NCI-H460 (cell line): Measurements from ENCODE around the gene MLYCD. TPM values are rescaled to one million over a fixed set of nuclear protein-coding genes. Genes with fewer than 3 reads are reported as not detected.
"Not testable (repeated sequence)": the region's sequence is repeated elsewhere in the genome, so short reads cannot be mapped to it uniquely, and the experiment has no call there.

Experiments
- DNase-seq: peaks from one replicate; pipeline ENCODE4 v3.0.0-alpha.2; 2016; ENCODE audit warnings: low read depth; ENCODE audit errors: extremely low read depth
- total RNA-seq: library from RNA; depleted of rRNA; stranded (reverse); fragments of >200 nt; shearing (Covaris generic); gene quantifications from 2 replicates; pipeline ENCODE4 v1.2.3, GENCODE V29; 2014

Gene MLYCD
- total RNA-seq, 1 experiment from 2014 or later: 1.6 TPM

DNA sequence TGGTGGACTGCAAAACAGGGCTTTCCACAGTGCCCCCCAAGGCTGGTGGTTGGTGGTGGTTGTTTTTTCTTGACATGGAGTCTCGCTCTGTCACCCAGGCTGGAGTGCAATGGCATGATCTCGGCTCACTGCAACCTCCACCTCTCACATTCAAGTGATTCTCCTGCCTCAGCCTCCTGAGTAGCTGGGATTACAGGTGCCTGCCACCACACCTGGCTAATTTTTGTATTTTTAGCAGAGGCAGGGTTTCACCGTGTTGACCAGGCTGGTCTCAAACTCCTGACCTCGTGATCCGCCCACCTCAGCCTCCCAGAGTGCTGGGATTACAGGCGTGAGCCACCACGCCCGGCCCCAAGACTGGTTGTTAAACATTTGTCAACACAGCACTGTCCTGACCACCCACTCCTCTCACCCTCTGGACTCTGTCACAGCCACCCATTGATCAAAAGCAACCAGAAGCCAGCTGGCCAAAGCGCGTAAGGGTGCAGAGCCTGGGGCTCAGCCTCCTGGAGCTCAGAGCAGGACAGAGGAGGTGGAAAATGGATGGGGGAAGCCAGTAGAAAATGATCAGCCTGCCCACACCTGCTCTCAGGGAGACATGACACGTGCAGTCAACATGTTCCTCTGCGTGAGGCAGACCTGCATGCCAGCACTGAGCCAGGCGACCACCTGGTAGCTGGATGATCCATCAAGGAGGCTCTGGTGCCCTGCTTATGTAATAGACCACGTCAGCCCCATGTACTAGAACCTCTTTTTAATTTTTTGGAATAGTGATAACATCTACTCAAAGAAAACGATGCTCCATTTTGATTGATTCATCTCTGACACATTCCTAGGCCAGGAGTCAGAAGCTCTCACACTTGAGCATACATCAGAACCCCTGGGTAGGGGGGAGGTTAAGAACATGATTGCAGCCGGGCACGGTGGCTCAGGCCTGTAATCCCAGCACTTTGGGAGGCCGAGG, 39.3 kb downstream of the MLYCD start:
- DNase-seq: no peak

DNA sequence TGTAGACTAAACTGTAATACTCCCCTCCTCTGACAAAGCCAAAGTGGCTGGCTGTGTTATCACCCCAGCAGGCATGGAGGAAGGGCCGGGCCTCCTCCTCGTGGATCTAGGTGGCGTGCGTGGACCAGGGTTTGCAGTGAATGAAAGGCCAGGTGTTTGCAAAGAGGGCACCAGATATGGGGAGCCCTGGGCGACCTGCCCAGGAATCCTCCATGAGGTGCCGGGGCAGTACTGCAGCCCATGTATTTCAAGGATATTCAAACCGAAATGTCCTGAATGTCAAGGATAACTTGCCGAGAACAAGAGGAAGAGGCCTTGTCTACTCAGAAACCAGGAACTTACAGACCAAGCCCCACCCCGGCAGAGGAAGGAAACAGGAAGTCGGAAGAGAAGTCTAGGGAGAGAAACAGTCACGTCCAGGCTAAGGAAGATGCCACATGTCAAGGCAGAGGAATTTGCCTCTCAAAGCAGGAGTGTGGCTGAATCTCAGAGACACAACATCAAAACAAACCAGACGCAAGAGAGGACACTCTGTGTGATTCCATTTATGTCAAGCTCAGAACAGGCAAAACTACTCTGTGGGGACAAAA, 40.4 kb downstream of the MLYCD start:
- DNase-seq: no peak

DNA sequence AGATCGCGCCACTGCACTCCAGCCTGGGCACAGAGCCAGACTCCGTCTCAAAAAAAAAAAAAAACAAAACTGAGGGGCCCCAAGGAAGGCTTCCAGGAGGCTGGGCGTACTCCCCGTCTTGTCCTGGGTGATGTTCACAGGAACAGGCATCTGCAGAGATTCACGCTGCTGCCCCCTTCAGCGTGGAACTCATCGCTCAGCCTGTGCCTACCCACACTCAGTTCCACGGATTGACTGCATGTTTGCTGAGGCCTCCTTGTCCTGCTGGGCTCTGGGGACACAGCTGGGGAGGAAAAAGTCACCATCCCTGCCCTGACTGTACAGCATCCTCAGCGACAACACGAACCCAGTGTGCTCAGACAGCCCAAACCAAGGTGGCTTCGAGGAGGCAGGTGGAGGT, 41.2 kb downstream of the MLYCD start:
- no peak for DNase-seq

DNA sequence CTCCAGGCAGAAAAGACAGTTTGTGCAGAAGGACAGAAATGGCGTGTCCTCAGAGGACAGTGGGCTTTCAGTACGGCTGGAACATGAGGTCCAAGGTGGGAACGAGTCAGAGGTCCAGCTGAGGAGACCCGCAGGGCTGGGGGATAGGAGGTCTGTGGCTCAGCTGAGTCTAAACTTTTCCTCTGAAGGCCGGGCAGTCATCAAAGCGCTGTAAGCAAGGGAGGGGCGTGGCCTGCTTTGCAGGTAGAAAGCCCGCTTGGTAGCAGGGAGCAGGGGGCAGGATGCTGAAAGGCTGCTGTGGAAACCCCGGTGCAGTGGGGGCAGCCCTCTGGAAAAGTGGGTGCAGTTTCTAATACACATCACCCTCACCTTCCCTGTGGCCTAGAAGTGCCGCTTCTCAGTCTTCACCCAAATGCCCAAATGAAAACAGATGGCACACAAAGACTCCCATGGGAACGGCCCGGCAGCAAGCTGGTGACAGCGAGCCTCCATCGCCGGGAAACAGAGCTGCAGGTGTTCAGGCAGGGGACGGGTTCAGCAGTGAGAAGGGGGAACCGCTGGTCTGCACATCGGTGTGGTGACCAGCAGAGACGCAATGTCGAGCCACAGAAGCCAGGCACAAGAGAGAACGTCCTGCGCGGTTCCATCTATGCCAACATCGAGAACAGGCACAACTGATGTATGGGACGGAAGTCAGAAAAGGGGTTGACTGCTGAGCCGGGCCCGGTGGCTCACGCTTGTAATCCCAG, 41.9 kb downstream of the MLYCD start:
- no peak for DNase-seq

DNA sequence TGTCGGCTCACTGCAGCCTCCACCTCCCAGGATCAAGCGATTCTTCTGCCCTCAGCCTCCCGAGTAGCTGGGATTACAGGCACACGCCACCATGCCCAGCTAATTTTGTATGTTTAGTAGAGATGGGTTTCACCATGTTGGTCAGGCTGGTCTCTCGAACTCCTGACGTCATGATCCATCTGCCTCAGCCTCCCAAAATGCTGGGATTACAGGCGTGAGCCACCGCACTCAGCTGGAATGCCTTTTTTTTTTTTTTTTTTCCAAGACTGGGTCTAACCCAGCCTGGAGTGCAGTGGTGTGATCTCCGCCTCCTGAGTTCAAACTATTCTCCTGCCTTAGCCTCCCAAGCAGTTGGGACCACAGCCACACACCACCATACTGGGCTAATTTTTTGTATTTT, 42.6 kb downstream of the MLYCD start:
- DNase-seq: not testable (repeated sequence)

DNA sequence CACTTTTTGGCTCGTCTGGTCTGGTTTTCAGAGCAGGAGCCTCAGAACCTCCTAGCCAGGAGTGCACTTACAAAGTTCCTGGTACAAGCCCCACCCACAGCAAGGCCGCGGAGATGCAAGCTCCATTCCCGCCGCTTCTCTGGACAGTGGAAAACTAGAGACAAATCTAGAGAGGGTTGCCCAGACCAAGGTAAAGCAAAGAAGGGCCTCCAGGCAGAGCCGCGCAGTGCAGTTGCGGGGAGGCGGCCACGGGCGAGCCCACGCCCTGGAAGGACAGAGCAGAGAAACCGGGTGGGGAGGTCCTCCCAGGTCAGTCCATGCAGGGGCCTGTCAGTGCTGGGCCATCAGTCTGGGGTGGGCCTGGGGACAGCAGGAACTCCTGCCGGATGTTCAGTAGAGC, 43.2 kb downstream of the MLYCD start:
- no peak for DNase-seq

DNA sequence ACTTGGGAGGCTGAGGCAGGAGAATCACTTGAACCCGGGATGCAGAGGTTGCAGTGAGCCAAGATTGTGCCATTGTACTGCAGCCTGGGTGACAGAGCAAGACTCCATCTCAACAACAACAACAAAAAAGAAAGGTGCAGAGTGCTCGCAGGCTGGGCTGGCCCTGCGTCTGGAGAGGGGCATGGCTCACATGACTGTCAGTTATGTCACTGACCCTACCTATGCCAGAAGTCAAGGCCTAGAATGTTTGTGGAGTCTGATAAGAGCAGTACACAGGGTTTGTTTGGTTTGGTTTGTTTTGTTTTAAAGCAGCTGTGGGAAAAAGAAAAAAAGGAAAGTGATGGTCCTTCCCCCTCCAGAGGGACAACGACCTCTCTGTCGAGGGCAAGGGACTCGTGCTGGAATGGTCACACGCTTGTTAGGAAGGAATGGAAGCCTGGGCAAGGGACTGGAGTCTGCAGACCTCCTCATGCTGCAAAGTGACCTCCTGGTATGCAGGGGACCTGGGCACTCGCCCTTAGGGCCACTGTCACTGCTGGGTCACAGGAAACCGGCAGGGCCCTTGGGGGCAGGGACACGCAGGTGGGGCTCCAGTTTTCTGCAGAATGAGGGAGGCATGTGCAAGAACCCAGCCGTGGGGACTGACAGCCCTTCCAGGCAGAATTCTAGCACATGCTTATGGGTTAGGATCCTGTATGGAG, 44.0 kb downstream of the MLYCD start:
- DNase-seq: no peak

DNA sequence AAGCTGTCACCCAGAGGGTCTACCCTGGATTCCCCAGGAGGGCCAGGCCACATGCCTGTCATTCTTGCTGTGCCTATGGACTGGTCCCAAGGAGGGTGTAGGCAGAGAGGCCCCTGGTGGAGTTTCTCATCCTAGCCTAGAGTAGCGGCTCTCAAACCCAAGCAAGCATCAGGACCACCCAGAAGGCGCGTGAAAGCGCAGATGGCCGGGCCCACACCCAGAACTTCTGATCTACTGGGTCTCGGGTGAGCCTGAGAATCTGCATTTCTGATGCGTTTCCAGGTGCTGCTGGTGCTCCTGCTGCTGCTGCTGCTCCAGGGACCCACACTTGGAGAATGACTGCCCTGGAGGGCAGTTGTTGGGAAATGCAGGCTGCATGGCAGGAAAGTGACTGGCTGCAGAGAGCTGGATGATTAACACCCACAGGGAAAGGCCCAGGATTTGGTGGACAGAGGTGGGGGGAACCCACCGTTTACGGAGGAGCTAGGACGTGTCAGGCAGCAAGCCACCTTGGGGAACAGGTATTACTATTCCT, 44.7 kb downstream of the MLYCD start:
- no peak for DNase-seq

DNA sequence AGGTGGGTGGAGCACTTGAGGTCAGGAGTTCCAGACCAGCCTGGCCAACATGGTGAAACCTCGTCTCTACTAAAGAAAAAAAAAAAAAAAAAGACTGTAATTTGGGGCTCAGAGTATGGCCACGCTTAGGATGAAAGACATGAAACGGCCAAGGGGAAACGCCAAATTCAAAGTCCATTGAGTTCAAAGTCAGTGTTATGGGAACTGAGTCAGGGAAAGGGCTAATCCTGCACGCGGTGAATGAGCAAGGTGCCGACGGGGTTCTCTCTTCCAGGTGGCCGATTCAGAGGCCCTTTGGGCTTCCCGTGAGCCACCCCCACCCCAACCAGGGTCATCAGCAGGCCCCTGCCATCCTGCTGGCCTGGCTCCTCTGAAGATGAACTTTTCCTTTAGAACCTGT, 46.7 kb downstream of the MLYCD start:
- no peak for DNase-seq

DNA sequence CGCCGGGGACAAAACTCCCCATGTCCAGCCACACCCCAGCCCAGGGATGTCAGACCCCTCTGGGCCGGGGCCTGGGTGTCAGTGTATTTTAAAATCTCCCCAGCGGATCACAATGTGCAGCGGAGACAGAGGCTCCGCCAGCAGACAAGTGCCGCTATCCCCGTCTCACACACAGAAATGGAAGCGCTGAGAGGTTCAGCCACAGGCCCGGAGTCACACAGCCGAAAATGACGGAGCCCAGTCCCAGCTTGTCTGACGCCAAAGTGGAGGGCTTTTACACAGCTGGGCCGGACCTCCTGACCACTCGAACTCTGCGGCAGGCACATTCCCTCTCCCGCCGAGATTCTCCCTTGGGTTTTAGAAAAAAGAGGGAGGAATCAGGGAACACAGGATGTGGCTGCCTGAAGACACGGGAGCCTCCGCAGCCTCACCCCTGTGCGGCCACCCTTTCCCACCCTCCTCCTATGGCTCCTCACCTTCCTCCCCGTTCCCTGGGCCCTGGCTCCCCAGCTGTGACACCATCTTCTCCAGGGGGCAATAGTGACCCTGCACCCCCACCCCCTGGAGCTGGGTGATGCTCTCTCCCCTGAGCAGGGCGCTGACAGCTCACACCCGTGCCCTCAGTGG, 47.4 kb downstream of the MLYCD start:
- DNase-seq: no peak

DNA sequence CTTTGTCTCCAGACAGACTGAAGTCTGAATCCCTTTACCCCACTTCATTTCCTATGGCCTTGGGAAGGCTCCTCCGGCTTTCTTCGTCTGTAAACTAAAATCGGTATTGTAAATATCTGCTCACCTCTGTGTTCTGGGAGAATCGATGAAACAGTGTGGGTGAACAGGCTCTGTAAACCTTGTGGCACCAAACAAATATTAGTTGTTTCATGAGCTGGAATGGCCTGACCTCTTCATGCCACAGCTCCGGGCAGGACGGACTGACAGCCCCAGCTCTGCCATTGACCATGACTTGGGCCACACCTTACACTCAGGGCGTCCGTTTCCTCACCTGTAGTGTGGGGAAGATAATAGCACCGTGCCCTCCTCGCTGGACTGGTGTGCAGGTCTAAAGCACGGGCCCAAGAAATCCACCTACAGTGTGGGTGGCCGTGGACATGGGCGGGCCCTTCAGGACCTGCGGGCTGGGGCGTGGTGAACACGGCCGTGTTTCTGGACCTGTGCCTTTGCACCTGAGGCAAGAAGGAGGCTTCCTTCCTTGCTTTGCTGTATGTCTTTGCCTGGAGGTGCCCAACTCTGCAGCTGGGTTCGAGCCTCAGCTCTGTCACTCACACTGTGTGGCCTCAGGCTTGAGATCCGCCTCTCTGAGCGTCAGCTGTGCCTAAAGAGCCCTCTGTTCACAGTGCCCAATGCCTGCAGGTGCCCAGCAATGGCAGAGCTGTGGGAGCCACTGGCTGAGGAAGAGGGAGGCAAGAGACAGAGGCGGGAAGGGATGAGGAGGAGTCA, 48.1 kb downstream of the MLYCD start:
- no peak for DNase-seq

DNA sequence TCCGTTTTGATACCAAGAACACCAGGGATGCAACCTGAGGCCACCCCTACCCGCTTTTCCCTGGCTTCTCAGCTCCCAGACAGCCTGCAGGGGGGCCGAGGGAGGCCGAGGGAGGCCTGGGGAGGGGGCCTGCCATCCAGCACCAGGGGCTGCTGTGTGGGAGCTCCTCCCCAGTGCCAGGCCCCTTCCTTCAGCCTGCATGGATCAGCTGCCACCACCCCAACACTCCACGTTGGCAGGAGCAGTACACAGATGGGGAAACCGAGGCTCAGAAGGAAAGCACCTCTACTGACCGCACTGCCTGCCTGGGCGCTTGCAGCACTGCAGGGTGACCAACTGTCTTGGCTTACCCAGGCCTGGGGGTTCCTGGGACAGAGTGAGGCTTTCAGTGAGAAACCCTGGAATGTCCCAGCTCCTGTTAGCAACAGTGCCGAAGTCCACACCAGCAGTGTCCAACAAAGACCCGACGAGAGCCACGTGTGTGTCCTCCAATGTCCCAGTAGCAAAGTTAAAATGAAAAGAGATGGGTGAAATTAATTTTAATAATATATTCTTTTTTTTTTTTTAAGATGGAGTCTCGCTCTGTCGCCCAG, 48.8 kb downstream of the MLYCD start:
- DNase-seq: no peak

DNA sequence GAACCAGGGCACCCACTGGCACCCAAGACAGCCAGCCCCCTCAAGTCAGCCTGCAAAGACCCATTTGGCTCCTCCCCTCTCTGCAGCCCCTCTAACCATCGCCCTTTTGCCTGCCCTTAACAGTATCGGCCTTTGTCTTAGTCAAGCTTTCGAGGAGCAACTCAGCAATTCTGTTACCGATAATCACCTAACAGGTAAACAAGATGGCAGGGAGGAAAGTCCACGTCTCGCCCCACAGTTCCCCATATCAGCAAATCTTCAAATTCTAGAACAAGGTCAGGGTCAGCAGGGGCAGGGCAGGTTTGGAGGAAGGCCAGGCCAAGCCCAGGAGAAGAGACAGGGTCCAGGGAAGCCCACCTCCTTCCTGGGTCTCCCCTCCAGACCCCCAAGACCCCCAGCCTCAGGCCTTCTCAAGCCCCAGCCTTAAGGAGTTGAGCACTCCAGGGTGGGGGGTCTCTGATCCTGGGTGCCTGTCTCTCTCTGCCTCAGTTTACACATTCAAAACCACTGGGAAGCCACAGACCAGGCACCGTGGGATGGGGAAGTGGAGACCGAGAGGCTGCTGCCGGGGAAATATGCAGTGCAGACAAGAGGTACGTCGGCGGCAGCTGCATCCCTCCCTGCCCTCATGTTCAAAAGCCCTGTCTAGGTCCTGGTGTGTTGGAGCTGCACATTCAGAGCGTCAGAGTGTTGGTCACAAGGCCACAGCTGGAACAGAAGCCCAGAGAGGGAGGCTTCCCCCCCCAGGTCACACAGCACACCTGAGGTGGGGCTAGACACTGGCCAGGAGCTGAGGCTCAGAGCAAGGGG, 50.2 kb downstream of the MLYCD start:
- no peak for DNase-seq

DNA sequence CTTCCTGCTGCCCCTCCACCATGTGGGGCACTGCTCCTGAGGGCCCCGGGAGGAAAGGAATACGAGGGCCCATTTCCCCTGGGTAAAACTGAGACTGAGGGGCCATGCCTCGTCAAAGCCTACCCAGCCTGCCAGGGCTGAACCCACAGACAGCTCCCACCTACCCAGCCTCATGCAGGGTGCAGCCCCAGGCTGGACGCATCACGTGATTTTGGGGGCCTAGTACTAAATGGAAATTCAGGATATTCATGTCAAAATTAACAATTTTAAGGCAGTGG, 50.7 kb downstream of the MLYCD start:
- DNase-seq: no peak

DNA sequence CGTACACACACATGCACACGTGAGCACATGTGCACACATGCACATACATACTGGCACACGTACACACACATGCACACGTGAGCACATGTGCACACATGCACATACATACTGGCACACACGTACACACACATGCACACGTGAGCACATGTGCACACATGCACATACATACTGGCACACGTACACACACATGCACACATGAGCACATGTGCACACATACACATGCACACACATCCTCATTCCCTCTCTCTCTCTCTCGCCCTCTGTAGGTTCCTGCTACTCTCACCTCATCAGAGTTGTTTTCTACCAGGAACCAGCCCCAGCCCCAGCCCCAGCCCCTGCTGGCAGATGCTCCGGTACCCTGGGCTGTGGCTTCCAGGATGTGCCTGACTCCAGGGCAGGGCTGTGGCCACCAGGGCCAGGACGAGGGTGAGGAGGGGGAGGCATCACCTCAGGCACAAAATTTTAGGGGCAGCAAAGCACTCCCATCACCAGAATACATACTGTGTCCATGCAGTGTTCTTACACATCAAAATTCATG, 52.0 kb downstream of the MLYCD start:
- not testable (repeated sequence) for DNase-seq

DNA sequence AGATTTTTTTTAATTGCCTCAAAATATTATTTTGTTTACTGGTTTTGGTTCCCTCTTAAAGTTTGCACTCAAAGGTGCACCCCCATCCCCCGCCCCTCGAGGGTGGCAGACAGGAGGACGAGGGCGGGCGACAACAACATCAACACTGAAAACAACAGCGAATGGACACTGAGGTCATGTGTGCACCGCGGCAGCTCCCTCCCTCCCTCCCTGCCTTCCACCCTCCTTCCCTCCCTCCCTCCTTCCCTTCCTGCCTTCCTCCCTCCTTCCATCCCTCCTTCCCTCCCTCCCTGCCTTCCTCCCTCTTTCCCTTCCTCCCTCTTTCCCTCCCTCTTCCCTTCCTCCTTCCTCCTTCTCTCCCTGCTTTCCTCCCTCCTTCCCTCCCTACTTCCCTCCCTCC, 52.6 kb downstream of the MLYCD start:
- no peak for DNase-seq

DNA sequence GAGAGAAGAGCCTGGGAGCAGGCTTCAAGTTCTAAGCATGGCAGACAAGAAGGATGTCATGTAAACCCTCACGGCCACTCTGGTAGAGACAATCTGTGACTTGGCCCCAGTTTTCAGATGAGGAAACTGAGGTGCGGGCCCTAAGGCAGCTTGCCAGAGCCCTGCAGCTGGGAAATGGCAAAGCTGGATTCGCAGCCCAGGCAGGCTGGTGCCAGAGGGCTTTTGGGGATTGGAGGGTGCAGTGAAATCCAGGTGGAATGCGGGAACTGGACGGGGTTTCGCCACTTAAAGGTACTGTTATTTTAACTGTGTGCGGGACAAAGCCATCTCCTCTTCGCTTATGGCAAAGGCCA, 53.6 kb downstream of the MLYCD start:
- peak; percentile 62 for DNase-seq
